ENCODE results near the gene TOP2A.
A peak's percentile ranks its signal among the peaks of the same experiment; 100 is the strongest.
"Not testable (repeated sequence)": the region's sequence is repeated elsewhere in the genome, so short reads cannot be mapped to it uniquely, and the experiment has no call there.

Gene TOP2A

DNA sequence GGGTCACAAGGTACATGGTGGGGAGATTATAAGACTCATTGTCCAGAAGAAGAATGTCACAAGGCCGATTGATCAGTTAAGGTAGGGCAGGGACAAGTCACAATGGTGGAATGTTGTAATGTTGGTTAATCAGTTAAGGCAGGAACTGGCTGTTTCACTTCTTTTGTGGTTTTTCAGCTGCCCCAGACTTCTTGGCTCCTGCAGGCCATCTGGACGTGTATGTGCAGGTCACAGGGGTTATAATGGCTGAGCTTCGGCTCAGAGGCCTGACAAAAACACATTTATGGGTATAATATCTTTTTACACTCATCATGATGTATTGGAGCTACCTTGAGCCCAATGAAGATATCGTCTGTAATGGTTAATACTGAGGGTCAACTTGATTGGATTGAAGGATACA, 45.1 kb downstream of the TOP2A start:
- DNase-seq = not testable (repeated sequence)

DNA sequence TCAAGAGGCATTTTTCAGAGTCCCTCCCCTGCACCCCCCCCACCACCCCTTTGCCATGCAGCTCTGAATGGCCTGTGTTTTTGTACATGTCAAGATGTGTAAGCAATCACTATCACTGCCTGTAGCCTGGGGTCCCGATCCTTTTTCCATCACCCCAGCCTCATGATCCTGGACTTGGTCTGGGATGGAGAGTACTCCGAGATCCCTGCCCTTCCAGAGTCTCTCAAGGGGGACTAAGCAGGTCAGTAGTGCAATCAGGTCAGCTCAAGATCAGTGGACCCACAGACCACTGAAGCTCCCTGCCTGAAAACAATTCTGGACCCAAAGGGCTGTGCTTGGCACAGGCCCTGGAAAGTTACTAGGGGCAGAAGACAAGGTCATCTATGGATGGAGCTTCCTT, 45.7 kb downstream of the TOP2A start:
- no peak for DNase-seq

DNA sequence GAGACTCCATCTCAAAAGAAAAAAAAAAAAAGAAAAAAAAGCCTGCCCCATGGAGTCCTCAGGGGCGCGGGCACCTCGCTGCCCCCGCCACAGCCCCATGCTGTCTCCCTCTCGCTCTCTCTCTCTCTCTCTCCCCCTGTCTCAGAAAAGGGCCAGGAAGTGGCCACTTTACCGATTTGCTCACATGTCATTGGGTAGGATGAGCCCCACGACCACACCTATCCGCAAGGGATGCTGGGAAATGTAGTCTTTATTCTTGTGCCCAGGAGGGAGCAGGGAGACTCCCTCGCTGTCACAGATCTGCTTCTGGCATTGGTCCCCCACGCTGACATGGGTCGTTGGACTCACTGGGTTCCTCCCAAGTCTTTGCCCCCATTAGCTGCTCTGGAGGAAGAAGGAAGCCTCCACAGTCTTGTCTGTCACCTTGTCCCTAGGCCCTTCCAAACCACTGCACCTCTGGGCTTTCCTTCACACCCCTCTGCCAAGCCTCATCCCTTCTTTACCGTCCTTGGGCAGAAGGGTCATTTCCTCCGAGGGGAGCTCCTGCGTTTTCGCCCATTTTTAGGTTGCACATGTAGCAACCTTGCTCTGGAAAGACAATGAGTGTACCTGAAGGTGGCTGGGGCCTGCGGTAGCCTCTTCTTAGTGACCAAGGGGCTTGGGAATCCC, 46.3 kb downstream of the TOP2A start:
- peak; percentile 69 for DNase-seq

DNA sequence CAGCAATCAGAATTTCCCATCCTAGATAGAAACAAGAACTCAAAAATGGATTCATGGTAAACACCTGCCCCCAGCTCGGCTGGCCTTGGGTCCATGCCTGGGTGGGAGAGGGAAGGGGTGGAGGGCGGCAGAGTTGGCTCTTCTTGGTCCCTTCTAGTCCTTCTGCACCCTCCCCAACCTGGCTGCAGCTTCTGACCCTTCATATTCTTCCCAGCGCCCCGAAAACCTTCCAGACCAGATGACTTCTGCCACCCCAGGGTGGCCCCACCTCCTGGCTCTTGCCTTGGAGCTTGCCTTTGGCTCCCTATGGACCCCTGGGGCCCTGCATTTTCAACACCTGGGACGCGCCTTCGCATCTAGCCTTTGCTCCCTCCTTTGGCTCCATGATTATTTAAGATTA, 47.8 kb downstream of the TOP2A start:
- DNase-seq = no peak

DNA sequence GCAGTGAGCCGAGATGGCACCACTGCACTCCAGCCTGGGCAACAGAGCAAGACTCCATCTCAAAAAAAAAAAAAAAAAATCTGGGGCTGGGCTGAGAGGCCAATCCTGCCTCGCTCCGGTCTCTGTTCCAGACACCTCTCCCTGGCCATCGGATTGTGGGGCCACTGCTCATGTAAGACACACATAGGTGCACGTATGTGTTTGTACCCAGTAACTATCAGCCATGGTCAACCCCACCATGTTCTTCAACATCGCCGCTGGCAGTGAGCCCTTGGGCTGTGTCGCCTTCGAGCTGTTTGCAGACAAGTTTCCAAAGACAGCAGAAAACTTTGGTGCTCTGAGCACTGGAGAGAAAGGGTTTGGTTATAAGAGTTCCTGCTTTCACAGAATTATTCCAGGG, 50.0 kb downstream of the TOP2A start:
- DNase-seq = not testable (repeated sequence)

DNA sequence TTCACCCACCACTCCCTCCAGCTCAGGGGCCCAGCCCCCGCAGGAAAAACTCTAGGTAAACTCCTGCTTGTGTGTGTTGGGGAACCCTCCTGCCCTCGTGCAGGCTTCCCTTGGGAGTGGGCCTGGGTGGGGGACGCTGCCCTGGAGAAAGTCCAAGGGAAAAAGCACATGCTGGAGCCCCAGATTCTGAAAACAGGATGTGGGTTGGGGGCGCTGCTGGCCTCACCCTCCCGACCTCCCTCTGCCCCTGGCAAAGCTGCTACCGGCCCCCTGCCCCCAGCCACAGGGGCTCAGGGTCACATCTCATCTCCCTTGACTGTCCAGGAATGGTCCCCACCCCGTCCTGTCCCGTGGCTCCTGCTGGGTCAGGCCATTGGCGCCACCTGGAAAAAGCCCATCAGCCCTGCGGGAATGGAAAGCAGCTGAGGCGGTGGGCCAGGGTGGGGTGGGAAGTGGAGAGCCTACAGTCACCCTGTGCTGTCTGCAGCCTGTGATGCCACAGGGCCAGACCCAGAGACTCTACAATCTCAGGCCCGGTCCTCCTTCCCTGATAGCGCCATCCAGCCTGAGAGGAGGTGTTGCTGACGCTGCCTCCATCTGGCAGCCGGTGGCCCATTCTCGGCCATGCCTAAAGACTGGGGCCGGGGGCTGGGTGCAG, 50.7 kb downstream of the TOP2A start:
- no peak for DNase-seq

DNA sequence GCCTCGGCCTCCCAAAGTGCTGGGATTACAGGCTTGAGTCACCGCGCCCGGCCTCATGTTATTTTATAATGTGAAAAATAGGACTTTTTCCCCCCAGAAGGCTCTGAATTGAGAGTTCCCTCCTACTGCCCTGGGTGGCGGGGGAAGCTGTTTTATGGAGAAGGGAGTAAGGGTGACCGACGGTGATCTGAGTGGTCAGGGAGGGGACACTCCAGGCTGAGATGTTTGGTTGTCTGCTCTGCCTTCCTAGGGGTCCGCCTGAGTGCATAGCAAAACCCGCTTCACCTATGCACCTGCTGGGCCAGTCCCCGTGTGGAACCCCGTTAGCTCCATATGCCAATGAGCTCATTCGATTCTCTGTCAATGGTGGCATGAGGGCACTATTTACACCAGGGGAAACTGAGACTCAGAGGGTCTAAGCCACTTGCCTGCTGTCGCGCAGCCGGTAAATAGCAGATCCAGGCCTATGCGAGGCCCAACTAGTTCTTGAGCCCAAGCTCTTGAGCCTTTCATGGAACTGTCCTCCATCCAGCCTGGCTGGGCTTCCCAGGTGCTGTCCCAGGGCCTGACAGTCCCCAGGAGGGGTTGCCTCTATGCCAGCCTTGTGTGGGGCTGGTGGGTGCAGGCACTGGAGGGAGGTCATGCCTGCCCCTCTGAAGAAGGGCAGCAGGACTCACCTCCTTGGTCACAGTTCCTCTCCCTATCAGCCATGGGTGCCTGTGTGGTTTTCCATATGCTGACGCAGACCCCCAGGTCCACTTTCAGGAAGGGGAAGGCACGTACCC, 51.4 kb downstream of the TOP2A start:
- DNase-seq = no peak

DNA sequence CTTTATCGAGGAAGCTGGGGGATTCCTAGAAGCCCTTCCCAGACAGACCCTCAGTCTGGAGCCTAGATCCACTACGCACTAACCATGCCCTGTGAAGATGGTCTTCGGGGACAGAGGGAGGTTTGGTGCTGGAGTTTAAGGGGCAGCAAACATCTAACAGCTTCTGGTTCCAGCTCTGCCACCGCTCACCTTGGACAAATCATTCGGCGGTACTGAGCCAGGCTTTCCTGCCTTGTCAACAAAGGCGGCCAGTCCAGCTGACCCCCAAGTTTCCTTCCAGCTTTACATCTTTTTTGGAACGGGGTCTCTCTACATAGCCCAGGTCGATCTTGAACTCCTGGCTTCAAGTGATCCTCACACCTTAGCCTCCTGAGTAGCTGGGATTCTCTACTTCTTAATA, 52.8 kb downstream of the TOP2A start:
- DNase-seq = no peak

DNA sequence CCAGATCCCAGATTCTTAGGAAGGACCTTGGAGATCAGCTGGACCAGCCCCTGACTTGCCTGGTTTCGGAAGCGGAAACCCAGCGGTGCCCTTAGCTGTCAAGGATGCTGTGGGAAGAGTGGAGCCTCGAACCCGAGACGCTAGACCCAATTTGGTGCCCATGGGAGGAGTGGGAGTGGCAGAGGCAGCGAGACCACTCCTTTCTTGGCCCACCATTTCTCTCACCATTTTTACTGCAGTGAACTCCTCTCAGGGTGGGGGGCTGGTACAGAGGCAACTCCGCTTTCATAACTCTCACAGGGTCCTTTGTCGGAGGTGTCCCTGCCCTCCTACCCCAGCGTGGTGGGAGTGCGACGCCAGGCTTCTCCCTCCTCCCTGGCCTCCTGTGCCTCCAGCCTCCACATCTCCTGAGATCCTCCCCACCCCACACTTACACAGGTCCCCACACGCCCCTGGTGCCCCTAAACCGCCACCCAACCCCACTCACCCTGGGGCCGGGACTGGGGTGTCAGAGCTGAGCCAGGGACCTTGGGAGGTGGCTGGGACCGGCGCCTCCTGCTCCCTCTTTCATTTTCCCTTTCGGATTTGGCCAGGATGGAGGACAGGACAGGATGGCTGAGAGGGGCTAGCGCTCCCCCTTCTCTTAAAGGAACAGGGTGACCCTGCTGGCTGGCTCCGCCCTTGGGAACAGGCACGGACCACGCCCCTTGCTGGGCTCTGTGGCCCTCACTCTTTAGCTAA, 53.4 kb downstream of the TOP2A start, which contains the start of gene GJD3:
GJD3 (minus strand) TSS at position 617 of the 741 bp plus-strand sequence. CDS start 922 bp downstream, outside the sequence.
- DNase-seq = no peak

DNA sequence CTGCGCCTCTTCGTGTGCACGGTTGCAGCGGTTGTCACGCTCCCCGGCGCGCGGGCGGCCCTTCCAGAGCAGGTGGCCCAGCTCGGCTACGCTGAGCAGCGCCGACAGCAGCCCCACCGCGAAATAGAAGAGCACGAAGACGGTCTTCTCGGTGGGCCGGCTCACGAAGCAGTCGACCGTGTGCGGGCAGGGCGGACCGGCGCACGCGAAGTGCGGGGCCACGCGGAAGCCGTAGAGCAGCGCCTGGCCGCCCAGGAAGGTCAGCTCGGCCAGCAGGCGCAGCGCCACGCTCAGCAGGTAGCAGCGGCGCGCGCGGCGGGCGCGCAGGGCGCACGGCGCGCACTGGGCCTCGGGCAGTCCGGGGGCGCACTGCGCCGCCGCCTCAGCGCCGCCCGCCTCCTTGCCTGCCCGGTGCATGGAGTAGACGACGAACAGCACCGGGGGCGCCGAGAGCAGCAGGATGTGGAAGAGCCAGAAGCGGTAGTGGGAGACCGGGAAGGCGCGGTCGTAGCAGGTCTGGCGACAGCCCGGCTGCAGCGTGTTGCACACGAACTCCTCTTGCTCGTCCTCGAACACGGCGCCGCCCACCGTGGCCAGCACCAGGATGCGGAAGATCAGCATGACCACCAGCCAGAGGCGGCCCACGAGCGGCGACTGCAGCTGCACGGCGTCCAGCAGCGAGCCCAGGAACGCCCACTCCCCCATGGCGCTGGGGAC, 54.4 kb downstream of the TOP2A start:
- peak; percentile 14 for DNase-seq

DNA sequence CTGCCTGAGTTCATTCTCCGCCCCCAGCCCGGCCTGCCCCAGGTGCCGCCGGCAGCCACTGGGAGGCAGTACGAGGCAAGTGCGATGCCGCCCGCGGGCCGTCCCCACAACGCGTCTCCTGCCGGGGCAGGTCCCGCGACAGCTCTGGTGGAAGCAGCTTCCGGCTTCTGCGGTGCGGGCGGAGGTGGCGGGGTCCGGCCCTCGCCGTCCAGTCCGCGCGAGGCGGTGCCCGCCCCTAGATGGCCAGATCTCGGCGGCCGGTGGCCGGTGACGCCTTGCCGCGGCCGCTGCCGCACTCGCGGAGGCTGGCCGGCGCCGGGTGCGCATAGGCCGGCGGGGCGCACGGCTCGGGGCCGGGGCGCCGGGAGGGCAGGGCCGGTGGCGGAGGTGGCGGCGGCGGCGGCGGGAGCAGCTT, 55.0 kb downstream of the TOP2A start:
- DNase-seq = peak; percentile 76

DNA sequence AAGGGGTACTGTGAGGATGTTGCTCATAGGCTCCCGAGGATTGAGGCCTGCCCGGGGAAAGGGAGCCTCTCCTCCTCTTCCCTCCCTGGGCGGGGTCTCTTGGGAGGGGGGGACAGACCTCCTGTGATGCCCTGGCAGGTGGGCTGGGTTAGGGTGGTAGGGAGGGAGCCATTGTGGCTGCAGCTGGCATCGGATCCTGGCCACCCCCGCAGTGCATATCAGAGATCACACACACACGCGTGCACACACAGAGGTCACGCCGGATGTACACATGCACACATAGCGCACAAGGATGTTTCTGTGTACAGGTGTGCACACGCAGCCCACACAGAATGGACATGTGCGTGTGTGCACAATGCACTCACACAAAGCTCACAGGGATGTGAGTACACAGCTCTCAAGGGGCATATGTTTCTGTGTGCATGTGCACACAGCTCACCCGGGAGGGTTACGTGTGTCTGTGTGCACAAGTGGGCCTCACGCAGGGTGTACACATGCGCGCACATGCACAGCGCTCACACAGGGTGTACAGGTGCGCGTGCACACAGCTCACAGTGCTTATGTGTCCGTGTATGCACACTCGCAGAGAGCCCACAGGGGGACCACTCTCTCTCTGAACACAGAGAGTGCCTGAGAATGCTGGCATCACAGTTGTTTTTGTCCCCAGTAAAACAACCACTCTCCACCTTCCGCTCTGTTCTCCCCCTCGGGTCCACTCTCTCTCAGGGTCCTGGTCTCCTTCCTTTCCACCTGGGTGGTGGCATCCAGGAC, 55.6 kb downstream of the TOP2A start:
- DNase-seq = no peak

DNA sequence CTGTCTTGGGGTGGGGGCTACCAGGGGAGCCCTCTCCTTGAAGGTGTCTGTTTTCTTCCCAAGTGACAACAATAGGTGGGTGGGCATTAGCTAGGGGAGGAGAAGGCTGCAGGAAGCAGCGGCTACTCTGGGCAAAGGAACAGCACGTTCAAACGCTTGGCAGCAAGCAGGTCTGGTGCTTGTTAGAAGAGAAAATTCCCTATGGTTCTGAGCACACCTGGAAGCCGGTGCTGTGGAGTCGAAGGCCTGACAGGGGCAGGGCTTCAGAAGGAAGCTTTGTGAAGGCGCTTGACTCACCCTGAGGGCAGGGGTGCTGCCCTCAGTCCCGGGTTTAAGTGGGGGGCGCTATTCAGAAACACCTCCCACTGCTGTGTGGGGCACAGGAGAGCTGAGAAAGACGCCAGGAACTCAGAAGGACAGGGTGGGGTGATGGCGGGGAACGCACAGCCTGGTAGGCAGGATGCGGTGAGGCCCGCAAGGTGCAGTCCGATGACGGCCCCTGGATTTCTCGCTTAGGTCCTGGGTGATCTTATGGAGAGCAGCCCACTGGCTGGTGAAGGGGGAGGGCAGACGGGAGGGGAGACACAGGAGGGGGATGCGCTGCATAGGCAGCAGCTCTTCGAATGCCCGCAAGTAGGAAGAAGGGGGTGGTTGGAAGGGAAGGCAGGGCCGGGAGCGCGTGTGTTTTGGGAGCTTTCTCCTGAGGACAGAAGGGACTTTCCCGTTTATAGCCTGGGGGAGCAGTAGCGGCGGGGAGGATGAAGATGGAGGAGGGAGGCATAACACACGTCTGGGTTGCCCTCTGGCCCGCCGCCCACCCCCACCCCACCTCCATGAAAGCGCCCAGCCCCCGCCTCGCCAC, 56.4 kb downstream of the TOP2A start:
- DNase-seq = no peak

DNA sequence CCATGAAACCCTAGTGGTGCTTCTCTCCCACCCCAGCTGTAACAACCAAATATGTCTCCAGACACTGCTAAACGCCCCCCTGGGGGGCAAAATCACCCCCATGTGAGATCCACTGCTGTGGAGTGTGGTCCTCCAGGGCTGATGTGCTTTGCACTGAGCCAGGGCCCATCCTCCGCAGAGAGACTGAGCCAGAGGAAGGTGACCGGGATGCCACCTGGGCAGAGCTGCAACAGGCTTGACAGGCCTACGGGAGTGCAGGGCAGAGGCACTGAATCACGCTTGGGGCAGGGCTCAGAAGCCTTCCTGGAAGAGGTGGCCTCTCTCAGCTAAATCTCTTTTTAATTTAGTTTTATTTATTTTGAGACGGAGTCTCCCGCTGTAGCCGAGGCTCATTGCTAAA, 57.6 kb downstream of the TOP2A start:
- no peak for DNase-seq

DNA sequence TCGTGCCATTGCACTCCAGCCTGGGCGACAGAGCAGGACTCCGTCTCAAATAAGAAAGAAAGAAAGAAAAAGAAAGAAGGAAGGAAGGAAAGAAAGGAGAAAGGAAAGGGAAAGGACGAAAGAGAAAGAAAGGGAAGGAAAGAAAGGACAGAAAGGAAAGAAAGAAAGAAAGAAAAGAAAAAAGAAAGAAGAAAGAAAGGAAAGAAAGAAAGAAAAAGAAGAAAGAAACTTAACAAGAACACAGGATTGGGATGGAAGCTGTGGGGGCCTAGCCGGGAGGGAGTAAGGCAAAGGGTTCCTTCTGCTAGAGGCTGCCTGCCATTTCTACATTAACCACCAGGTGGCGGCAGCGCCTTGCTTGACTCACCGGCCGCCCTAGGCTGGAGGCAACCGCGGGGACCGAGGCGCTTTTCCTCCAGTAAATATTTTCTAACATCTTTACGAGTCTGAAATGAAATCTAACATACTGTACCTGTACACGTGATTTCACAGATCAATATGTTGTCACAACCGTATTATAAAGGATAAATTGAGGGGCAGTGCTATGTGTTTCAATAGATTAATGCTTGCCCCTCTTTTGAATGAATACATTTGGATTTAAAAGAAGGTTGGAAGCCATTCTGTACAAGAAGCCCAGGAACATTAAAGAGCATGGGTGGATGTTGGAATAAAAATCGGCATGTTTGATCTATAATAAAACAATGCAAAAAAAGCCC, 59.2 kb downstream of the TOP2A start:
- peak; percentile 89 for DNase-seq

DNA sequence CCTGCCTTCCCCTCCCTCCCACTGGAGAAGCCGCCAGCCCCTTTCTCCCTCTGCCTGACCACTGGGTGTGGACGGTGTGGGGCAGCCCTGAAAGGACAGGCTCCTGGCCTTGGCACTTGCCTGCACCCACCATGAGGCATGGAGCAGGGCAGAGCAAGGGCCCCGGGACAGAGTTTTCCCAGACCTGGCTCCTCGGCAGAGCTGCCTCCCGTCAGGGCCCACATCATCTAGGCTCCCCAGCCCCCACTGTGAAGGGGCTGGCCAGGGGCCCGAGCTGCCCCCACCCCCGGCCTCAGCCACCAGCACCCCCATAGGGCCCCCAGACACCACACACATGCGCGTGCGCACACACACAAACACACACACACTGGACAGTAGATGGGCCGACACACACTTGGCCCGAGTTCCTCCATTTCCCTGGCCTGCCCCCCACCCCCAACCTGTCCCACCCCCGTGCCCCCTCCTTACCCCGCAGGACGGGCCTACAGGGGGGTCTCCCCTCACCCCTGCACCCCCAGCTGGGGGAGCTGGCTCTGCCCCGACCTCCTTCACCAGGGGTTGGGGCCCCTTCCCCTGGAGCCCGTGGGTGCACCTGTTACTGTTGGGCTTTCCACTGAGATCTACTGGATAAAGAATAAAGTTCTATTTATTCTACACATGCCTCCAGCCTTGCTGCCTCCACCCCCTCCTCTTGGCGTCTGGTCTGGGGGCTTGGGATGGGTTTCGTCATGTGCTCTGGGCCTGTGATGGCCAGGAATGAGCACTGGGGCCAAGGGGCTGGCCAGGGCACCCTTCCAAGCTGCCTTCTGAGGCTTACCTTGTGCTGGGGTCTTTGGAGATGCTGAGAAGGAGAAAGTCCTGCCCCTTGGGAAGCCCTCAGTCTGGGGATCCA, 60.5 kb downstream of the TOP2A start:
- DNase-seq = no peak

DNA sequence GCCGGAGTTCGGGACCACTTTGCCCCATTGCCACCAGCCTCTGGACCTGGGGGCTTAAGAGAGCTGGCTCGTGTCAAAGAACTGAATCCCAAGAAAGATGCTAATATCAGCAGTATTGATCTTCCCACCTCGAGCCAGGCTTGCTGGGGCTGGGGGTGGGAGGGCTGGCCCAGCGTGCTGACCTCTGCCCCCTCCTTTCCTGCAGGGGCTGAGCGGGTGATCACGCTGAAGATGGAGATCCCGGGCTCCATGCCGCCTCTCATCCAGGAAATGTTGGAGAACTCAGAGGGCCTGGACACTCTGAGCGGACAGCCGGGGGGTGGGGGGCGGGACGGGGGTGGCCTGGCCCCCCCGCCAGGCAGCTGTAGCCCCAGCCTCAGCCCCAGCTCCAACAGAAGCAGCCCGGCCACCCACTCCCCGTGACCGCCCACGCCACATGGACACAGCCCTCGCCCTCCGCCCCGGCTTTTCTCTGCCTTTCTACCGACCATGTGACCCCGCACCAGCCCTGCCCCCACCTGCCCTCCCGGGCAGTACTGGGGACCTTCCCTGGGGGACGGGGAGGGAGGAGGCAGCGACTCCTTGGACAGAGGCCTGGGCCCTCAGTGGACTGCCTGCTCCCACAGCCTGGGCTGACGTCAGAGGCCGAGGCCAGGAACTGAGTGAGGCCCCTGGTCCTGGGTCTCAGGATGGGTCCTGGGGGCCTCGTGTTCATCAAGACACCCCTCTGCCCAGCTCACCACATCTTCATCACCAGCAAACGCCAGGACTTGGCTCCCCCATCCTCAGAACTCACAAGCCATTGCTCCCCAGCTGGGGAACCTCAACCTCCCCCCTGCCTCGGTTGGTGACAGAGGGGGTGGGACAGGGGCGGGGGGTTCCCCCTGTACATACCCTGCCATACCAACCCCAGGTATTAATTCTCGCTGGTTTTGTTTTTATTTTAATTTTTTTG, 61.6 kb downstream of the TOP2A start:
- no peak for DNase-seq

All from CD4-positive, alpha-beta T cell treated with Interleukin-17A for 1 hour (primary cell).